ENCODE results near the gene CCDC77.

CCDC77 gene

DNA sequence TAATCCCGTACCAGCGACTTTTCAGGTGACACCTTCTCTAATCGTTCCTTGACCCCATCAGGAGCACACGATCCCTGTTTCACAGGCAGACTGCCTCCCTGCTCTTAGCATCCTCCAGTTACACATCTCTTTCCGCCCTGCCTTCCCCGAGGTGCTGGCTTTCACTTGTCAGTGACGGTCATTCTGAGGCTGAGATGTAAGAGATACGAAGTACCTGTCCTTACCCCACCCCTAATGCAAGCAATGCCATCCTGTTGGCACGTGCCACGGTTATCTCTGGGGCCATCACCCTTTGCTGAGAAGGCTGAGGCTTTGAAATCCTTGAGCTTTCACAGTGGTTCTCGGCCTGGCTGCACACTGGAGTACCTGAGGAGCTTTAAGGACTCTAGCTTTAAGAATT is 82.7 kb downstream of the CCDC77 start:
- no peak for FAIRE-seq

DNA sequence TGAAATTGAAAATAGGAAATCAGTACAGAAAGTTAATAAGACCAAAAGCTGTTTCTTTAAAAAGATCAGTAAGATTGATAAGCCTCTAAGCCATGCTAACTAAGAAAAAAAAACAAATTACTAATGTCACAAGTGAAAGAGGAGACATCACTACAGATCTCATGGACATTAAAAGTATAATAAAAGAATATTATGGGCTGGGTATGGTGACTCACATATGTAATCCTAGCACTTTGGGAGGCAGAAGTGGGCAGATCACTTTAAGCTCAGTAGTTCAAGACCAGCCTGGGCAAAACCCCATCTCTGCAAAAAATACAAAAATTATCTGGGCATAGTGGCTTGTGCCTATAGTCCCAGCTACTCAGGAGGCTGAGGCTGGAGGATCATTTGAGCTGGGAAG is 88.8 kb downstream of the CCDC77 start:
- FAIRE-seq, result no peak

All from G401.6 (cell line).